KMS-11 (cell line): ENCODE measurements around the gene MINK1.
"Not testable (repeated sequence)": the region's sequence is repeated elsewhere in the genome, so short reads cannot be mapped to it uniquely, and the experiment has no call there.

Experiments used
- H2AFZ ChIP-seq: fragments of 200-600 bp; sonication (generic); 2 replicates; pipeline ENCODE4 v1.6.1; 2016; ENCODE audit warnings: antibody characterized with exemption, mixed run types, low read depth
- H3K27ac ChIP-seq: fragments of 200-600 bp; sonication (generic); 2 replicates; pipeline ENCODE4 v1.6.1; 2016; ENCODE audit warnings: mild to moderate bottlenecking, mixed run types
- H3K27me3 ChIP-seq: fragments of 200-600 bp; sonication (generic); 2 replicates; pipeline ENCODE4 v1.6.1; 2017; ENCODE audit warnings: mild to moderate bottlenecking, low read depth, mixed run types, moderate library complexity; ENCODE audit not compliant: insufficient read depth
- H3K36me3 ChIP-seq: fragments of 200-600 bp; sonication (generic); 2 replicates; pipeline ENCODE4 v1.6.1; 2017; ENCODE audit warnings: mild to moderate bottlenecking, mixed run types; ENCODE audit not compliant: insufficient read depth
- H3K4me1 ChIP-seq: fragments of 200-600 bp; sonication (generic); 2 replicates; pipeline ENCODE4 v1.6.1; 2016; ENCODE audit warnings: mild to moderate bottlenecking, low read depth, mixed run types; ENCODE audit not compliant: poor library complexity, severe bottlenecking
- H3K4me2 ChIP-seq: fragments of 200-600 bp; sonication (generic); 2 replicates; pipeline ENCODE4 v1.7.0; 2016; ENCODE audit warnings: mild to moderate bottlenecking, mixed run types
- H3K4me3 ChIP-seq: fragments of 200-600 bp; sonication (generic); IDR thresholded peaks from 2 replicates; pipeline ENCODE4 v1.6.1; 2017; ENCODE audit warnings: low read depth, low read length, mixed read lengths; ENCODE audit not compliant: insufficient read depth
- H3K79me2 ChIP-seq: fragments of 200-600 bp; sonication (generic); 2 replicates; pipeline ENCODE4 v1.6.1; 2016; ENCODE audit warnings: low read depth, mixed run types; ENCODE audit not compliant: insufficient read depth
- H3K9ac ChIP-seq: fragments of 200-600 bp; sonication (generic); 2 replicates; pipeline ENCODE4 v1.6.1; 2016; ENCODE audit warnings: mild to moderate bottlenecking, mixed run types
- H4K20me1 ChIP-seq: fragments of 200-600 bp; sonication (generic); 2 replicates; pipeline ENCODE4 v1.6.1; 2016; ENCODE audit warnings: mild to moderate bottlenecking, mixed run types; ENCODE audit not compliant: insufficient read depth
- TF ChIP-seq, protein P1 (sequence below): fragments of 200-600 bp; sonication (generic); conservative IDR thresholded peaks from 2 replicates; pipeline ENCODE4 v1.6.1; 2017; ENCODE audit warnings: low read depth, mild to moderate bottlenecking, antibody characterized with exemption, low read length, moderate library complexity, mixed read lengths

MINK1 gene

DNA sequence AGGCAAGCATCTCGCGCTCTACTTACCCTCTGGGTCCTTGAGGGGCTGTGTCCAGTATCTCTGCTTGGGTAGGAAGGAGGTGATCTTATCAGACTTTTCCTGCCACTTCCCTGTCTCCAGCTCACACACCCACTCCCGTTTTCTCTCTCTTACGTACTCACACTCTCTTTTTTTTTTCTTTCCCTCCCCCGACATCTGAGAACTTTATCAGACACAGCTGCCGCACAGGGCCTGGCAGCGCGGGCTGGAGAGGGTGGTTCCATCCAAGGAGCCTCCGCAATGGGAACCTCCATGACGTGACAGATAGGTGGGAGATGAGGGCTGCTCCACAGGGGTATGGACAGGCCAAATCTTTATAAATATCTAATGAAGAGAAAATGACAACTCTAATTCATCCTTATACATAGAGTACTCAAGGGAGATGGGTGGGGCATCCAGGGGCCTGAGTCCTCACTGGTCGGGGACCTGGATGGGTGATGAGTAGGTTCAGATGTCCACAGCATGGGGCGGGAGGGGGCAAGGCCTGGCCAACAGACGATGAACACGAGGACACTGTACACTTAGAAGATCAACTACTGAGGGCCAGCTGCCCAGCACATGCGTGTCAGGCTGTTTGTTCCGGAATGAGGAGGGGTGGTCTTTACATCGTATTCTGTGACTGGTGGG lies 23.3 kb downstream of the MINK1 start:
- H4K20me1 ChIP-seq = no peaks in the 10 kb centered on the region
- H3K27me3 ChIP-seq = no peaks in the 10 kb centered on the region
- H3K4me1 ChIP-seq = no peaks in the 10 kb centered on the region
- no peak overlapping the region for H3K27ac ChIP-seq
- H3K79me2 ChIP-seq = no peaks in the 10 kb centered on the region
- no peak overlapping the region for H2AFZ ChIP-seq
- no peaks in the 10 kb centered on the region for H3K36me3 ChIP-seq
- H3K4me3 ChIP-seq = no peak overlapping the region
- no peak overlapping the region for H3K9ac ChIP-seq
- TF ChIP-seq, protein P1, sequence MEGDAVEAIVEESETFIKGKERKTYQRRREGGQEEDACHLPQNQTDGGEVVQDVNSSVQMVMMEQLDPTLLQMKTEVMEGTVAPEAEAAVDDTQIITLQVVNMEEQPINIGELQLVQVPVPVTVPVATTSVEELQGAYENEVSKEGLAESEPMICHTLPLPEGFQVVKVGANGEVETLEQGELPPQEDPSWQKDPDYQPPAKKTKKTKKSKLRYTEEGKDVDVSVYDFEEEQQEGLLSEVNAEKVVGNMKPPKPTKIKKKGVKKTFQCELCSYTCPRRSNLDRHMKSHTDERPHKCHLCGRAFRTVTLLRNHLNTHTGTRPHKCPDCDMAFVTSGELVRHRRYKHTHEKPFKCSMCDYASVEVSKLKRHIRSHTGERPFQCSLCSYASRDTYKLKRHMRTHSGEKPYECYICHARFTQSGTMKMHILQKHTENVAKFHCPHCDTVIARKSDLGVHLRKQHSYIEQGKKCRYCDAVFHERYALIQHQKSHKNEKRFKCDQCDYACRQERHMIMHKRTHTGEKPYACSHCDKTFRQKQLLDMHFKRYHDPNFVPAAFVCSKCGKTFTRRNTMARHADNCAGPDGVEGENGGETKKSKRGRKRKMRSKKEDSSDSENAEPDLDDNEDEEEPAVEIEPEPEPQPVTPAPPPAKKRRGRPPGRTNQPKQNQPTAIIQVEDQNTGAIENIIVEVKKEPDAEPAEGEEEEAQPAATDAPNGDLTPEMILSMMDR = no peak
- no peak overlapping the region for H3K4me2 ChIP-seq

DNA sequence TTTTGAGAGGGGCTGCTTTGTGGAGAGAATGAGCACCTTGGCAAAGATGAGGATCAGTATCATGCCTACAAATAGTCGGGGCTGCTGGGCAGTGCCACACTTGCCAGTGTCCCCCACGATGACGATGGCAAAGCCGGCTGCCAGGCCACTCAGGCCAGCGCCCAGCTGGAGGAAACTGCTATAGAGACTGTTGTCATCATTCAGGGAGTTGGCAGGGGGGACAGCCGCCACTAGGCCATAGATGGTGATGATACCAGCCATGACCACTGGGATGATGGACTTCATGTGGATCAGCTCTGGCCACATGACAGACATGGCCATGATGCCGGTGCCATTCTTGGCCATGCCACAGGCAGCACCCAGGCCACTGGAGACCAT lies 23.8 kb downstream of the MINK1 start:
- Histone ChIP-seq H3K9ac (no peak overlapping the region), H3K79me2 (no peaks in the 10 kb centered on the region), H3K4me2 (no peak overlapping the region), H3K27ac (no peak overlapping the region), H3K4me3 (no peak overlapping the region), H3K4me1 (no peaks in the 10 kb centered on the region), H3K27me3 (no peaks in the 10 kb centered on the region), H3K36me3 (no peaks in the 10 kb centered on the region), H4K20me1 (no peaks in the 10 kb centered on the region), H2AFZ (no peak overlapping the region)
- TF ChIP-seq, protein P1 = no peak

DNA sequence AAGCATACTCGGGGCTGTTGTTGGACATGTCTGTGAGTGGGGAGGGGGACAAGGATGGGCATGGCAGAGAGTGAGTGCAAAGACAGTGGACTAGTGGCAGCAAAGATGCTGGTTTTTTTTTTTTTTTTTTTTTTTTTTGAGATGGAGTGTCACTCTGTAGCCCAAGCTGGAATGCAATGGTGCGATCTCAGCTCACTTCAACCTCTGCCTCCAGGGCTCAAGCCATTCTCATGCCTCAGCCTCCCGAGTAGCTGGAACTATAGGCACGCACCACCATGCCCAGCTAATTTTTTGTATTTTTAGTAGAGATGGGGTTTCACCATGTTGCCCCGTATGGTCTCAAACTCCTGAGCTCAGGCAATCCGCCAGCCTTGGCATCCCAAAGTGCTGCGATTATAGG lies 24.2 kb downstream of the MINK1 start:
- not testable (repeated sequence) for H3K36me3 ChIP-seq, H4K20me1 ChIP-seq, H3K4me3 ChIP-seq, H3K79me2 ChIP-seq, H3K27me3 ChIP-seq, H3K27ac ChIP-seq, H3K4me1 ChIP-seq, H2AFZ ChIP-seq, H3K9ac ChIP-seq, H3K4me2 ChIP-seq

GRCh38 chr17:4858068-4858881 lies 25.1 kb downstream of the MINK1 start:
- Histone ChIP-seq H3K9ac (no peak overlapping the region), H3K4me3 (no peak overlapping the region), H3K27ac (no peak overlapping the region), H3K4me1 (no peaks in the 10 kb centered on the region), H3K27me3 (no peaks in the 10 kb centered on the region), H3K36me3 (no peaks in the 10 kb centered on the region), H3K79me2 (no peaks in the 10 kb centered on the region), H3K4me2 (no peak overlapping the region), H4K20me1 (no peaks in the 10 kb centered on the region), H2AFZ (no peak overlapping the region)
- TF ChIP-seq, protein P1 = no peak

DNA sequence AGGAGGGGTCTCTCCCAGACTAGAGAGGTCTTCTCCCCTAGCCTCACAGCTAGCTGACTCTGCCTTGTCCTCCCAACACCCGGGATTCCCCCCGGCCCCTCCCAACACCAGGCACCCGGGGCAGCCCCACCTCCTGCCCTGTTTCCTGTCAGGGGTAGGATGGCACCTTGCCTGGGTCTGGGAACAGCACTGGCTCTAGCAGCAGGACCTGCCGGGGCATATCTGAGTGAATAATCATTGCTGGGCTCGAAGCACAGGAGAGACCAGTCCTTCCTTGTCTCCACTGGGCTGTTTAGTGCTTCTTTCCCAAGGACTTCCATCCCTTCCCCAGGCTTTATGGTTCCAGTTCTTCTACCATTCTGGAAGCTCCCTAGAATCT lies 25.7 kb downstream of the MINK1 start:
- H4K20me1 ChIP-seq = no peaks in the 10 kb centered on the region
- TF ChIP-seq, protein P1 = no peak
- no peak overlapping the region for H3K27ac ChIP-seq
- H3K79me2 ChIP-seq = no peaks in the 10 kb centered on the region
- H3K4me3 ChIP-seq = no peak overlapping the region
- no peaks in the 10 kb centered on the region for H3K27me3 ChIP-seq
- no peak overlapping the region for H2AFZ ChIP-seq
- H3K4me2 ChIP-seq = no peak overlapping the region
- H3K36me3 ChIP-seq = no peaks in the 10 kb centered on the region
- no peaks in the 10 kb centered on the region for H3K4me1 ChIP-seq
- H3K9ac ChIP-seq = no peak overlapping the region
